Activated CD8-positive, alpha-beta memory T cell treated with anti-CD3 and anti-CD28 coated beads, Interleukin-2, amount 10 ng/mL, durations not matched to agents 7 days and 5 days (primary cell): ENCODE data around the gene BMS1. TPM values are rescaled to one million over a fixed set of nuclear protein-coding genes. Genes with fewer than 3 reads are reported as not detected.

Source experiments
- ATAC-seq: fragments of 150-1000 bp; cut with Tn5 transposase; one replicate; pipeline ENCODE4 v1.10.0; 2021; ENCODE audit warnings: moderate library complexity
- CTCF ChIA-PET: fragments of 350-600 bp; sonication (Branson Sonifier 250); formaldehyde crosslinking; loops from one replicate; lab custom pipeline; 2021; ENCODE audit warnings: antibody characterized with exemption; lab: Charles Lee
- DNase-seq: peaks from one replicate; pipeline ENCODE4 v3.0.0-alpha.2; 2020
- H3K27ac Mint-ChIP-seq: one replicate; pipeline ENCODE4 v1.8.0; 2021; ENCODE audit warnings: mild to moderate bottlenecking, mixed read lengths
- H3K27me3 Mint-ChIP-seq: one replicate; pipeline ENCODE4 v1.8.0; 2021; ENCODE audit warnings: mixed read lengths
- H3K36me3 Mint-ChIP-seq: one replicate; pipeline ENCODE4 v1.8.0; 2021; ENCODE audit warnings: mild to moderate bottlenecking, mixed read lengths
- H3K4me1 Mint-ChIP-seq: one replicate; pipeline ENCODE4 v1.8.0; 2021; ENCODE audit warnings: mixed read lengths
- H3K4me3 Mint-ChIP-seq: one replicate; pipeline ENCODE4 v1.8.0; 2021; ENCODE audit warnings: mild to moderate bottlenecking, moderate library complexity, mixed read lengths
- H3K9me3 Mint-ChIP-seq: one replicate; pipeline ENCODE4 v1.8.0; 2022; ENCODE audit warnings: low read depth, mixed read lengths
- total RNA-seq, 2 experiments: library from RNA; stranded (reverse); gene quantifications; one replicate each; pipeline ENCODE4 v1.2.3, GENCODE V29; 2021

The BMS1 gene
- total RNA-seq, 2 experiments from 2014 or later = 17.4 to 24.0 TPM

DNA sequence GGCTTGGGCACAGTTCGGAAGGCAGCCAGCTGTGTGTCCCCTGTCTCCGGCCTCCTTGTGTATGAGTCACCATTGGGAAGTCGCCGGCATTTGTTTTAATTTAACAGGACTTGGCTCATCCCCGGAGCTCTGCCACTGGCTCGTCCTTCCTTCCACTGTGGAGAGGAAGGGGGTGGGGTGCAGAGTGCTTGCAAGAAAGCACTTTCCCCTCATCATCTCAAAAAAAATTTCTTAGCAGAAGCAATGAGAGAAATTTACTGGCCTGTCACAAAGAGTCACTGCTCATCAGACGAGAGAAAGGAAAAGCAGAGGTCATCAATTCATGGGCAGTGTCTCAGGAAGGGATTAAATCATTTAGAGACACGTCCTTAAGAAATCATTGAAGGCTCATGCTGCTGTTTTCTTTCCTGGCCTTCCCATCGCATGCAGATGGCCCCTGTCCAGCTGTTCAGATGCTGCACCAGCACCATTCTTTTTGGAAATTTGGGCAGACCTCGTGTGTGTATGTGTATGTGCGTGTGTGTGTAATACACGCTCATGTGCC is 93.3 kb downstream of the BMS1 start:
- Mint-ChIP-seq H3K9me3 (no peaks in the 10 kb centered on the region), H3K27ac (no peak overlapping the region), H3K27me3 (no peaks in the 10 kb centered on the region), H3K4me3 (no peak overlapping the region), H3K4me1 (no peaks in the 10 kb centered on the region), H3K36me3 (no peaks in the 10 kb centered on the region)
- CTCF ChIA-PET = interaction anchor here (1.2 kb wide), 1 partner anchor 229 kb away, joined by 3 read pairs; no protein-coding TSS in a partner anchor
- DNase-seq (no peak), ATAC-seq (no peak)

DNA sequence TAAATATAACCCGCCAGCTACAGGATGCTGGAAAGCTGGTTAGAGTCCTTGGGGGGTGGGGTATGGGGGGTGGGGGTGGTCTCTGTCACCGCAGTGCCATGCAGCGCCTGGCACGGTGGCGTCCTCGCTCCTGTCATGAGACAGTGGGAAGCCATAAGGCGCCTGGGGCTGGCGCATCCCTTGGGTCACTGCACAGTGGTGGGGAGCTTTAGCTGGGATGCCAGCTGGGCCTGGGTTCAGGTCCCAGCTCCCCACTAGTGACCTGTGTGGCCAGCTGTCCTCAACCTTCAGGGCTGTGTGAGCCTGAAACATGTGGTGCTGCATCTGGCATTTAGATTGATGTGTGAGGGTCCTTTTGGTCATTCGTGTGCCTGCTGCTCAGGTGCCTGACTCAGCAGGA is 93.9 kb downstream of the BMS1 start:
- H3K9me3 Mint-ChIP-seq = no peaks in the 10 kb centered on the region
- no peaks in the 10 kb centered on the region for H3K4me1 Mint-ChIP-seq
- no peaks in the 10 kb centered on the region for H3K36me3 Mint-ChIP-seq
- no peak overlapping the region for H3K4me3 Mint-ChIP-seq
- ATAC-seq (no peak), DNase-seq (no peak)
- CTCF ChIA-PET = interaction anchor here (1.2 kb wide), 1 partner anchor 229 kb away, joined by 3 read pairs; no protein-coding TSS in a partner anchor
- H3K27me3 Mint-ChIP-seq = no peaks in the 10 kb centered on the region
- no peak overlapping the region for H3K27ac Mint-ChIP-seq

DNA sequence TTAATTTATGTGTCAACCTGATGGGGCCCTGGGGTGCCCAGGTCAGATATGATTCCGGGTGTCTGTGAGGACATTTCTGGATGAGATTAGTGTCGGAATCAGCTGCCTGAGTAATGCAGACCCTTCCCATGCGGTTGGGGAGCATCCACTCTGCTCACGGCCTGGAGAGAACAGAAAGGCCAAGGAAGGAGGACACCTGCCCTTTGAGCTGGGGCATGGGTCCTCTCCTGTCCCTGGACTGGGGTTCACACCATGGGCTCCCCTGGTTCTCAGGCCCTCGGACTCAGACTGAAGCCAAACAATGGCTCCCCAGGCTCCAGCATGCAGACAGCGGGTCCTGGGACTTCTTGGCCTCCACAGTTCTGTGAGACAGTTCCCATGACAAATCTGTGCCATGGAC is 94.3 kb downstream of the BMS1 start:
- CTCF ChIA-PET = interaction anchor here (1.2 kb wide), 1 partner anchor 228 kb away, joined by 3 read pairs; no protein-coding TSS in a partner anchor
- no peaks in the 10 kb centered on the region for H3K9me3 Mint-ChIP-seq
- no peak for ATAC-seq
- no peaks in the 10 kb centered on the region for H3K4me1 Mint-ChIP-seq
- no peak overlapping the region for H3K27ac Mint-ChIP-seq
- DNase-seq = no peak
- H3K4me3 Mint-ChIP-seq = no peak overlapping the region
- H3K27me3 Mint-ChIP-seq = no peaks in the 10 kb centered on the region
- H3K36me3 Mint-ChIP-seq = no peaks in the 10 kb centered on the region

DNA sequence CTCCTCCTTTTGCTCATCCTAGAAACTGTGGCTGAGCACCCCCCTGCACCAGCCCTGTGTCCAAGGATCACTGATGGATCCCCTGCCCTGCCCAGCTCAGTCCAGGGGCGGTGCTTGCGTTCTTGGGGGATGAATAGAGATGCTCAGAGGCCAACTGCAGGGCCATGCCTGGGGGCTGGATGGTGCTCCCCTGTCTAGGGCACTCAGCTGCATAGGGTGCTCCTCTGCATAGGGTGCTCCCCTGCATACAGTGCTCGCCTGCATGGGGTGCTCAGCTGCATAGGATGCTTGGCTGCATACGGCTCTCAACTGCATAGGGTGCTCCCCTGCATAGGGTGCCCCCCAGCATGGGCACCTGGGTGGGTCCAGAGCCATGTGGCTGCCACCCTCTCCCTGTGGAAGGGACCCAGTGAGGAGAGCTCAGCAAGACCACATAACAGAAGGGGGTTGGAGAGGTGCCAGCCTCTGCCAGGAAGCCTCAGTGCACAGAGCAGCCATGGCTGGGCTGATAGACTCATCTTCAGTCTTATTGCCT is 95.0 kb downstream of the BMS1 start:
- Mint-ChIP-seq H3K27me3 (no peaks in the 10 kb centered on the region), H3K4me3 (no peak overlapping the region), H3K27ac (no peak overlapping the region), H3K4me1 (no peaks in the 10 kb centered on the region), H3K9me3 (peaks cover 4% of the 10 kb centered on the region), H3K36me3 (no peaks in the 10 kb centered on the region)
- no peak for ATAC-seq
- DNase-seq = no peak
- CTCF ChIA-PET = no interaction called here

DNA sequence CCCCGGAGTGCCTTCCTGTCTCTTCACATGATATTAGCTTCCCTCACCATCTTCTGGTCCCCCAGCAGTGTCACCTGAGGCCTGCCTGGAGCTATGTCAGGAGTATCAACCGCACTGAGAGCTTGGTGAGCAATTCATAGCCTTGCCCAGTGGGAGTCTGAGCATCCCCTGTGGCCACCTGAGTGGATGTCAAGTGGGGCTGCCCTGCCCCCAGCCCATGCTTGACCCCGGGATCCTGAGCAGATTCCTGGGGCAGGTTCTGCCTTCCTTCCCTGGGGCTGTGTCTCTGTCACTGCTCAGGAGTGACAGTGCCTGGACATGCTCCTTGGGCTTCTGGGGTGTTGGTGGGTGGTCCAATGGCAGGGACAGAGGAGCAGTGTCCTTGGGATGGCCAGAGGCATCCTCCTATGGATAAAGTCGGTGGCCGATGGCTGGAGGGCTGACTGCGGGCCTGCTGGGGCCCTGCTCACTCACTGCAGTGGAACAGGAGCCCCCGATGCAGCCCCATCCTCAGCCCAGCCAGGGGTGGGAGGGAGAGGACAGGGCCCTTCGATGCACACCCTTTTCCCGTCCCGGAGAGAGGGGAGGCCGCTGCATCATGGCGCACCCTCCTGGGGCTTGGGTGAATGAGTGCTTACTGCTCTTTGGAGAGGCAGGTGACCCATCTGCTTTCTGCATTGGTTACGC is 95.7 kb downstream of the BMS1 start:
- ATAC-seq = no peak
- H3K9me3 Mint-ChIP-seq = peaks cover 7% of the 10 kb centered on the region
- CTCF ChIA-PET = no interaction called here

DNA sequence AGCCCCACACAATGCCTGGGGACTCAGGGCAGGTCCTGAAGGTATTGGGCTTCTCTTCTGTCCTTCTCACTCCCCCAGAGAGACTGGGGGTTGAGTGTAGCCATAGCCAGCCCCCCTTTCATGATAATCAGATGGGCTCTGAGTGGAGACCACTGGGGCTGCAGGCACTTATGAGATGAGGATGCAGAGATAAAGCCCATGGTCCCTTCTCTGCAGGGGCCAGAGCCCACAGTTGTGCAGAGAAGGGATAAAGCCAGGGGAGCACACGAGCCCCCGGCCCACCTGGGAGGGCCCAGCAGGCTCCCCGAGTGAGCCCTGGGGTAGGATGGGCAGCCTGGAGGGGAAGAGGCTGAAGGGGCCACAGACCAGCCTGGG is 96.2 kb downstream of the BMS1 start:
- no peaks in the 10 kb centered on the region for H3K36me3 Mint-ChIP-seq
- no peak for ATAC-seq
- no peaks in the 10 kb centered on the region for H3K4me1 Mint-ChIP-seq
- H3K27ac Mint-ChIP-seq = no peak overlapping the region
- no peak overlapping the region for H3K4me3 Mint-ChIP-seq
- H3K27me3 Mint-ChIP-seq = no peaks in the 10 kb centered on the region
- DNase-seq = no peak
- H3K9me3 Mint-ChIP-seq = peaks cover 7% of the 10 kb centered on the region
- CTCF ChIA-PET = no interaction called here

More for the DNA sequence above, 95.7 kb downstream of the BMS1 start:
- Mint-ChIP-seq H3K4me3 (no peak overlapping the region), H3K36me3 (no peaks in the 10 kb centered on the region), H3K27me3 (no peaks in the 10 kb centered on the region), H3K27ac (no peak overlapping the region), H3K4me1 (no peaks in the 10 kb centered on the region)
- no peak for DNase-seq

DNA sequence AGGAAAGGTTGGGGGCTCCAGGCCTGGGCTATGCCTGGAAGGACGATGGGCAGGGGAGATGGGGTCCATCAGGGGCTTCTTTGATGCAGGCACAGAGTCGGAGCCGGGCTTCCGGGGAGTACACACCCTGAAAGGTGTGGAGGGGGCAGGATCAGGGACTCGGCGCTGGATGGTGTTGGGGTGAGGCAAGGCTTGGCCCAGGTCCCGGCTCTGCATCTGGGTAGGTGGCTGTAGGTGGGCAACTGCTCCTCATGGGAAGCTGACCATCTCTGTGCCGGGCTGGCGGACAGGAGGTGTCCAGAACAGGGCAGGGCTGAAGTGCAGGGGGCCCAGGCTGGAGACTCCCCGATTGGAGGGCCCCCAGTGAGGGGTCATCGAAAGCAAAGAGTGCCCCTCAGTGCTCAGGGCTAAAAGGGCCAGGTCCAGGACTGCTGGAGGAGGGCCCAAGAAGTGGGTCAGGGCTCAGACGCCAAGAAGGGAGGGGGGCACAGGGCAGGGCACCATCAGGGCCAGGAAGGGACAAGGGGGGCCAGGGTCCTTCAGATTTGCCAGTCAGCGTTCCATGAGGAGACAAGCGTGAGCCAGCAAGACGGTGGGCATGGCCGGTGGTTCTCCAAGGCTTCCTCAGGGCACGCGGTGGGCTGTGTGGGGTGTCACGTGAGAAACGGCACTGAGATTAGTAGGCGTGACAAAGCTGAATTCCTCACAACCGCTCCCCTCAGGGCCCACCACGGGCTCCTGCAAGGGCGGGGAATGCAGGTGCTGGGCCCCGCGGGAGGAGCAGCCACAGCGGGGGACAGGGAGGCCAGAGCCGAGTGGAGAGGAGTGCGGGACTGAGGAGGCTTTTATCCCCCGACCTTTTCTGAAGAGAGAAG is 97.0 kb downstream of the BMS1 start:
- CTCF ChIA-PET = no interaction called here
- Mint-ChIP-seq H3K9me3 (peaks cover 7% of the 10 kb centered on the region), H3K4me3 (no peak overlapping the region), H3K36me3 (no peaks in the 10 kb centered on the region), H3K4me1 (no peaks in the 10 kb centered on the region), H3K27ac (no peak overlapping the region), H3K27me3 (no peaks in the 10 kb centered on the region)
- DNase-seq = no peak
- ATAC-seq = no peak

DNA sequence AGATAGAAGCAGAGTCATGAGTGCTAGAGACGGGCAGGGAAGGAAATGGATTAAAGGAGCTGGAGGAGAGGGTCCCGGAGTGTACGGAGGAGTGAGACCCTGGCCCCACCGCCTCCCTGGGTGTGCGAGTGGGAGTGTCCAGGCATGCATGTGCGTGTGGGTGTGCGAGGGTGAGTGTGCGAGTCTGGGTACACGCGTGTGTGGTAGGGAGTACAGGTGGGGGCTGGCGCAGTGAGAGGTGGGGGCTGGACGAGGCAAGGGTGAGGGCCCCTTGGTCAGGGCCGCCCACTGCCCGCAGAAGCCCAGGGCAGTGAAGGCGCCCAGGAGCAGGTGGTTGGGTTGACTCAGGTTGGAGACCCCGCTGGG is 97.6 kb downstream of the BMS1 start:
- peaks cover 7% of the 10 kb centered on the region for H3K9me3 Mint-ChIP-seq

DNA sequence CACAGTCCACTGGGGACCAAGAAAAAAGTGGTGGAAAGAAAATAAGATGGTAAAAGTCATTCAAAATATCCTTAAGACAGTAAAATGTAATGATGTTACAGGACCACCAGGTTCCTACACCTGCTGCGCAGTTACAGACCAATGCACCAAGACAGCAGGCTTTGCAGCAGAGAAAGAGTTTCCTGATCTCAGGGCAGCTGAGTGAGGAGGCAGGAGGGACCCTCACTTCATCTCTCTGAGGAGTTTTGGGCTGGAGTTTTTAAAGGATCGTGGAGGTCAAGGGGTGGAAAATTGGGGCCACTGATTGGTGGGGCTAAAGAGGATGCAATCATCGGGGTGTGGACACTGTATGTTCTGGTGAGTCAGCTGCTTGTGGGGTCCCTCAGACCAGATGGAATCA is 100.0 kb downstream of the BMS1 start:
- CTCF ChIA-PET = no interaction called here

More for the DNA sequence above, 97.6 kb downstream of the BMS1 start:
- DNase-seq (no peak), ATAC-seq (no peak)
- Mint-ChIP-seq H3K4me3 (no peak overlapping the region), H3K4me1 (no peaks in the 10 kb centered on the region), H3K36me3 (no peaks in the 10 kb centered on the region), H3K27me3 (no peaks in the 10 kb centered on the region), H3K27ac (no peak overlapping the region)
- CTCF ChIA-PET = no interaction called here

More for the DNA sequence above, 100.0 kb downstream of the BMS1 start:
- DNase-seq = no peak
- Mint-ChIP-seq H3K4me1 (no peaks in the 10 kb centered on the region), H3K36me3 (no peaks in the 10 kb centered on the region), H3K9me3 (peaks cover 7% of the 10 kb centered on the region), H3K4me3 (no peak overlapping the region), H3K27me3 (no peaks in the 10 kb centered on the region), H3K27ac (no peak overlapping the region)
- no peak for ATAC-seq

Other genes with a start within 250 kb of the BMS1 start
- 10 to 100 TPM; 15.6 to 16.5 TPM for gene ZNF33B, start 144.2 kb upstream of the BMS1 start, total RNA-seq